Keratinocyte (primary cell): Measurements from ENCODE around the gene KLF3. TPM values are rescaled to one million over a fixed set of nuclear protein-coding genes. Genes with fewer than 3 reads are reported as not detected.

Source experiments
- DNase-seq: peaks from one replicate; pipeline ENCODE4 v3.0.0-alpha.2; 2011; ENCODE audit warnings: low read depth, missing footprints, low spot score
- FAIRE-seq: peaks from 2 replicates; lab custom pipeline; 2011; peaks lifted over from hg19 to GRCh38; lab: Jason Lieb, UNC
- H2AFZ ChIP-seq: 2 replicates; pipeline ENCODE4 v1.6.0; 2012; ENCODE audit warnings: low read length, control low read depth, inconsistent platforms; ENCODE audit not compliant: control insufficient read depth
- H3K27ac ChIP-seq: 2 replicates; pipeline ENCODE4 v1.5.1; 2011; ENCODE audit warnings: low read length; ENCODE audit not compliant: control insufficient read depth, insufficient read depth
- H3K27me3 ChIP-seq: 3 replicates; pipeline ENCODE4 v1.6.0; 2011; ENCODE audit warnings: low read length; ENCODE audit not compliant: control insufficient read depth, insufficient read depth; ENCODE audit errors: extremely low read depth
- H3K36me3 ChIP-seq, 2 experiments: 2 replicates in 1 of 2; 3 replicates in 1 of 2; pipeline ENCODE4 v1.5.1; 2011; ENCODE audit warnings: low read length in 2 of 2, mild to moderate bottlenecking in 1 of 2; ENCODE audit not compliant: control insufficient read depth in 2 of 2, insufficient read depth in 2 of 2; ENCODE audit errors: extremely low read depth in 1 of 2
- H3K4me1 ChIP-seq: 3 replicates; pipeline ENCODE4 v1.5.1; 2011; ENCODE audit warnings: low read length; ENCODE audit not compliant: control insufficient read depth, insufficient read depth; ENCODE audit errors: extremely low read depth
- H3K4me2 ChIP-seq: 3 replicates; pipeline ENCODE4 v1.6.0; 2011; ENCODE audit warnings: low read depth, low read length; ENCODE audit not compliant: control insufficient read depth, insufficient read depth; ENCODE audit errors: extremely low read depth
- H3K4me3 ChIP-seq, 3 experiments: fragments of 200-600 bp in 1 of 3; sonication (generic) in 1 of 3; 2 replicates in 2 of 3; 3 replicates in 1 of 3; pipeline ENCODE4 v1.5.1; 2011 to 2016; ENCODE audit warnings: low read length in 3 of 3, mild to moderate bottlenecking in 3 of 3, control low read depth in 2 of 3, inconsistent platforms in 1 of 3, low read depth in 1 of 3, mixed read lengths in 1 of 3, mixed run types in 1 of 3, moderate library complexity in 1 of 3; ENCODE audit not compliant: control insufficient read depth in 2 of 3, insufficient read depth in 2 of 3; ENCODE audit errors: extremely low read depth in 1 of 3
- H3K79me2 ChIP-seq: 2 replicates; pipeline ENCODE4 v1.6.0; 2012; ENCODE audit warnings: low read length; ENCODE audit not compliant: control insufficient read depth, insufficient read depth
- H3K9ac ChIP-seq: 3 replicates; pipeline ENCODE4 v1.6.0; 2011; ENCODE audit warnings: low read length; ENCODE audit not compliant: control insufficient read depth, insufficient read depth; ENCODE audit errors: extremely low read depth
- H3K9me1 ChIP-seq: 3 replicates; pipeline ENCODE4 v1.6.0; 2011; ENCODE audit warnings: low read length; ENCODE audit not compliant: control insufficient read depth, insufficient read depth; ENCODE audit errors: extremely low read depth
- H3K9me3 ChIP-seq: 2 replicates; pipeline ENCODE4 v1.5.1; 2012; ENCODE audit warnings: low read depth, low read length; ENCODE audit not compliant: control insufficient read depth
- H4K20me1 ChIP-seq: 3 replicates; pipeline ENCODE4 v1.6.0; 2011; ENCODE audit warnings: low read length; ENCODE audit not compliant: control insufficient read depth, insufficient read depth; ENCODE audit errors: extremely low read depth
- EZH2 ChIP-seq: IDR thresholded peaks from one replicate; pipeline ENCODE4 v1.6.1; 2012; ENCODE audit warnings: inconsistent platforms, mild to moderate bottlenecking, low read length, moderate library complexity
- dilution Hi-C: fragments of 300-500 bp; cut with MboI; formaldehyde crosslinking; loops from one replicate; pipeline ENCODE4 v1.7.0; 2020; ENCODE audit warnings: low sequenced_read_pairs; ENCODE audit not compliant: extremely low pct_ligation_motif_present
- polyA plus RNA-seq, 5 experiments: library from polyadenylated mRNA; depleted of rRNA in 3 of 5; stranded (reverse) in 3 of 5; stranded (forward) in 1 of 5; unstranded in 1 of 5; fragments of >200 nt; gene quantifications; 1 replicate in 1 of 5; 2 replicates in 3 of 5; 3 replicates in 1 of 5; pipeline versions ENCODE4 v1.2.1 to v1.2.3, GENCODE V29; 2011 to 2012; ENCODE audit warnings: missing spikeins in 2 of 5, low read depth in 1 of 5, low replicate concordance in 1 of 5
- TF ChIP-seq, protein P1 (sequence below), 3 experiments: IDR thresholded peaks in 1 of 3; conservative IDR thresholded peaks in 1 of 3; optimal IDR thresholded peaks in 1 of 3; 2 replicates in 2 of 3; 3 replicates in 1 of 3; pipeline versions ENCODE3 to v1.5.1; 2011; ENCODE audit warnings: low read length in 3 of 3, mild to moderate bottlenecking in 3 of 3, moderate library complexity in 2 of 3, control low read depth in 1 of 3, inconsistent platforms in 1 of 3; ENCODE audit not compliant: insufficient read depth in 2 of 3; ENCODE audit errors: extremely low read depth in 1 of 3

The KLF3 gene
- polyA plus RNA-seq, 1 donor (not counting 4 experiments of a cell fraction or from before 2014, with no cell fraction given) = 39.9 TPM

DNA sequence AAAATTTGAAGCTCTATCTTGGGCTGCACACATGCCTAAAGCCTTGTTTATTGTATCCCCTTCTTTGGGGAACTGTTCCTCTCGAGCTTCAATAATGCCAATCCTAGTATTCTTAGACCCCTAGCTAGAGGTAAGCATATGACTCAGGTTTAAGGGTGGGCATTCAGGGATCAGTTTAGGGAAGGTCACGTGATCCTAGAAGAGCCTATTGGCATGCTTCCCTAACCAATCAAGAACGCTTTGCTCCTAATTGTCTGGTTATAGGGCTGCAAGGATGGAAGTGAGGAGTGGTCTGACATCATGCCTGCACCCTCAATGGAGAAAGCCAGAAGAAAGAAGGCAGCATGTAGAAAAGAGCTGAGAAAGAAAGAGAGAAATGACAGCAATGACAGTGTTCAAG is 71.9 kb downstream of the KLF3 start:
- Histone ChIP-seq H2AFZ (no peak overlapping the region), H4K20me1 (no peaks in the 10 kb centered on the region), H3K4me2 (no peak overlapping the region), H3K4me1 (peaks cover 2% of the 10 kb centered on the region), H3K27ac (no peak overlapping the region), H3K27me3 (no peaks in the 10 kb centered on the region), H3K9ac (no peak overlapping the region), H3K79me2 (no peaks in the 10 kb centered on the region), H3K36me3 (no peaks in the 10 kb centered on the region), H3K9me3 (peaks cover 4% of the 10 kb centered on the region), H3K9me1 (no peaks in the 10 kb centered on the region), H3K4me3 (no peak overlapping the region)
- no peak for FAIRE-seq
- DNase-seq = no peak
- dilution Hi-C loops = no loop called here
- TF ChIP-seq, protein P1, sequence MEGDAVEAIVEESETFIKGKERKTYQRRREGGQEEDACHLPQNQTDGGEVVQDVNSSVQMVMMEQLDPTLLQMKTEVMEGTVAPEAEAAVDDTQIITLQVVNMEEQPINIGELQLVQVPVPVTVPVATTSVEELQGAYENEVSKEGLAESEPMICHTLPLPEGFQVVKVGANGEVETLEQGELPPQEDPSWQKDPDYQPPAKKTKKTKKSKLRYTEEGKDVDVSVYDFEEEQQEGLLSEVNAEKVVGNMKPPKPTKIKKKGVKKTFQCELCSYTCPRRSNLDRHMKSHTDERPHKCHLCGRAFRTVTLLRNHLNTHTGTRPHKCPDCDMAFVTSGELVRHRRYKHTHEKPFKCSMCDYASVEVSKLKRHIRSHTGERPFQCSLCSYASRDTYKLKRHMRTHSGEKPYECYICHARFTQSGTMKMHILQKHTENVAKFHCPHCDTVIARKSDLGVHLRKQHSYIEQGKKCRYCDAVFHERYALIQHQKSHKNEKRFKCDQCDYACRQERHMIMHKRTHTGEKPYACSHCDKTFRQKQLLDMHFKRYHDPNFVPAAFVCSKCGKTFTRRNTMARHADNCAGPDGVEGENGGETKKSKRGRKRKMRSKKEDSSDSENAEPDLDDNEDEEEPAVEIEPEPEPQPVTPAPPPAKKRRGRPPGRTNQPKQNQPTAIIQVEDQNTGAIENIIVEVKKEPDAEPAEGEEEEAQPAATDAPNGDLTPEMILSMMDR (optimal IDR thresholded peaks at IDR 0.05 in 1 of 3, IDR thresholded peaks at IDR 0.05 in 1 of 3, conservative IDR thresholded peaks at IDR 0.05 in 1 of 3; ENCODE audit: extremely low read depth in 1 of 3, insufficient read depth in 2 of 3, low read length in 3 of 3) = no peak
- no peak for TF ChIP-seq EZH2

DNA sequence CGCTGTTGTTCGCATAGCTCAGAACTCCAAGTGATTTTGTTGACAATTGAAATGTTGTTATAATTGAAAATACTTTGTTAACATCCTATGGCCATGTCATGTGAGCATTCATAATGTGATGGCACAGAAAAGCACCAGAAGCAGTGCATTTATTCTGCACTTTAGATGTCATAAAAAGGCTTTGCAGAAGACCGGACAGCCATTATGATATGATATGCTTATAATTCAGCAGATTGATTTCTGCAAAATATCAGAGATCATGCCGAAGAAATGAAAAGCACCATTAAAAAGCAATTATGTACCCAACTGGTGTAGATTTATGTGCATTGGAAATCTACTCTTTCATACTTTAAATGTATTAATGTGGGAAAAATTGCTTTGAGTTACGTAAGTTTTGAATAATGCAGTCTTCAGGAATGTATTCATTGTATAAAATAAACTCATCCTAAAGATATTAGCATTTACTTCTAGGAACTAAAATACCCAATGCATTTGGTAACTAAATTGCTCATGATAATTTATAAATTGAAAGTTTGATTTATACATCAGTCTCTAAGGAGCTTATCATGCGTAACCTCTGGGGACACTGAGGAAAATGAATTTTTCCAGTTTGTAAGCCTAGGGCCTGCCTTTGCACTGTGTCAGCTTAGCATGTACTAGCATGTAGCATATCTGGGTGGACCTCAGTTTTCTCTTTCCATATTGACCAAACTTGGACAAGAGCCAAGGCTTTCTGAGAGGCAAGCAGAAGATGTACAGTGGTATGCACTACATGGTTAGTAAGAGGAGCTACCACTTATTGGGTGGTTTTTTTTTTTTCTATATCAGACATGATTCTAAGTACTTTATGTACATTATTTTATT is 75.2 kb downstream of the KLF3 start:
- no peak overlapping the region for H3K4me3 ChIP-seq
- no peaks in the 10 kb centered on the region for H4K20me1 ChIP-seq
- TF ChIP-seq, protein P1 (optimal IDR thresholded peaks at IDR 0.05 in 1 of 3, IDR thresholded peaks at IDR 0.05 in 1 of 3, conservative IDR thresholded peaks at IDR 0.05 in 1 of 3; ENCODE audit: extremely low read depth in 1 of 3, insufficient read depth in 2 of 3, low read length in 3 of 3) = no peak
- TF ChIP-seq EZH2 = no peak
- dilution Hi-C loops = no loop called here
- H3K9ac ChIP-seq = no peak overlapping the region
- H3K9me1 ChIP-seq = no peaks in the 10 kb centered on the region
- H3K4me2 ChIP-seq = no peak overlapping the region
- H3K27me3 ChIP-seq = no peaks in the 10 kb centered on the region
- no peaks in the 10 kb centered on the region for H3K4me1 ChIP-seq
- H3K79me2 ChIP-seq = no peaks in the 10 kb centered on the region
- H3K27ac ChIP-seq = no peak overlapping the region
- no peak for DNase-seq
- H2AFZ ChIP-seq = no peak overlapping the region
- no peaks in the 10 kb centered on the region for H3K9me3 ChIP-seq
- no peaks in the 10 kb centered on the region for H3K36me3 ChIP-seq
- peak; percentile 51 for FAIRE-seq
